HG03469 (cell line): ENCODE measurements around the gene SHPK.

ENCODE experiments used
- ATAC-seq: cut with Tn5 transposase; IDR thresholded peaks from one replicate; pipeline ENCODE4 v1.9.1; 2021; ENCODE audit warnings: mild to moderate bottlenecking, moderate library complexity, moderate number of reproducible peaks; ENCODE audit not compliant: unreplicated experiment

The SHPK gene

DNA sequence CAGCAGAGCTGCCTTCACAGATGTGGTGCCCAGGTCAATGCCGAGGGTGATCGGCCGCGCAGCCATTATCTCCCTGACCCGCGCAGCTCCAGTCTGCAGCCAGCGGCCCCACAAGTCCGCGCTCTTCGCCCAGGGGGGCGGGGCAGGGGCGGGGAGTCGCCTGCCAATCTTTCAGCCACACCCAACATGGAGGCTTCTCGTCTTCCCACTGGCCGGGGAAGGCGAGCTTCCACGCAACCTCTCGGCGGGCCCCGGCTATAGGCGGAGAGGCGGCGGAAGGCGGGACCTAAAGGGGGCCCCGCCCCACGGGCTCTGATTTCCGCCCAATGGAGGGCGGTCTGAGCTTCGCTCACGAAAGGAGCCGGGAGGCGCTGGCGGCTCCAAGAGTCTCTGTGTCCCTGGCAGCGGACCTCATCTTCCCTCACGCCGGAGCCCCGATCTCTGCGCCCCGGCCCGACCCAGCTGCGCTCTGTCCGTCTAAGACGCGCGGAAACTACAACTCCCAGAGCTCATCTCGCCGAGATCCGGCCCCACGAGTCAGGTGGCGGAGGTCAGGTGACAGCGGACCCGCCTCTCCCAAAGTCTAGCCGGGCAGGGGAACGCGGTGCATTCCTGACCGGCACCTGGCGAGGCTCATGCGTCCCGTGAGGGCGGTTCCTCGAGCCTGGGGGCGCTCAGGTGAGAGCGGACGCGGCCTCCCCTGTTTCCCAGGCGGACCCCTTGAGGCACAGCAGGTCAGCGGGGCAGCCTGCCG is at the start of gene SHPK, which contains the start of gene CTNS:
TSS of gene SHPK (minus strand) at position 97 of the 754 bp plus-strand sequence. CDS start at position 66, 31 bp downstream.
TSS of gene CTNS (plus strand) at position 607 of the 754 bp plus-strand sequence. CDS start 3,447 bp downstream, outside the sequence.
- ATAC-seq: peak; percentile 67

DNA sequence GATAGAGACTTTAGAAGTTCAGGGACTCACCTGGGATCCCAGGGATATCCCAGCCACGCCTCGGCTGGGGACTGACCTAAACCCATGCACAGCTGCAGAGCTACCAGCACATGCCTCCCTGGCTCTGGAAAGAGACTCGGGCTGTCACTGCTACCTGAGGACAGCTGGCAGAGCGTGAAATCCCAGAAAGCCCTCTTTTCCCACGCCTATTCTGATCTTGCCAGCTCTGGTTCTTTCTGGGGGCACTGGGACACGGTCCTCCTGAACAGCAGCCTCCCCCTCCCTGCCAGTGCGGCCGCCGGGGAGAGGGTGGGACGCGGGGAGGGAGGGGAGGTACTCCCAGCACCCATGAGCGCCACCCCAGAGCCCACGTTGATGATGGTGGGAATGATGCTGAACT is 49.1 kb upstream of the SHPK start:
- ATAC-seq: no peak

GRCh38 chr17:3683054-3683511 is 47.0 kb upstream of the SHPK start:
- ATAC-seq: no peak

DNA sequence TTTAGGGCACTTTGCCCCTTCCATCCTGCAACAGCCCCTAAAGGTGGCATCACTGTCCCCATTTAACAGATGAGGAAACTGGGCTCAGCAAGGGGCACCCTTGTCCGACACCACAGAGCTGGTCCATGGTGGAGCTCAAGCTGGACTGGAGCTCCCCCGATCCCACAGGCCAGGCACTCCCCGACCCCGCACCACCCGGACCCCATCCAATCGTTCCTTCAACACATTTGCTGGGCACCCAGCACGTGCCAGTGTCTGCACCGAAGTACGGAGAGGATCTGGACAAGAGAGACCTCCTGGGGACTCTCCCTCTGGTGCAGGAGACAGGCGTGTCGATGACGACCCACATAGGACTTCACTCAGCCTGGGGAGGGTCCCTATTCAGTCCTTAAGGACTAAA is 46.0 kb upstream of the SHPK start:
- ATAC-seq: no peak

- ATAC-seq: no peak
Measured at GRCh38 chr17:3681565-3681964, 45.5 kb upstream of the SHPK start.

- no peak for ATAC-seq
Measured at GRCh38 chr17:3681057-3681456, 45.0 kb upstream of the SHPK start.

DNA sequence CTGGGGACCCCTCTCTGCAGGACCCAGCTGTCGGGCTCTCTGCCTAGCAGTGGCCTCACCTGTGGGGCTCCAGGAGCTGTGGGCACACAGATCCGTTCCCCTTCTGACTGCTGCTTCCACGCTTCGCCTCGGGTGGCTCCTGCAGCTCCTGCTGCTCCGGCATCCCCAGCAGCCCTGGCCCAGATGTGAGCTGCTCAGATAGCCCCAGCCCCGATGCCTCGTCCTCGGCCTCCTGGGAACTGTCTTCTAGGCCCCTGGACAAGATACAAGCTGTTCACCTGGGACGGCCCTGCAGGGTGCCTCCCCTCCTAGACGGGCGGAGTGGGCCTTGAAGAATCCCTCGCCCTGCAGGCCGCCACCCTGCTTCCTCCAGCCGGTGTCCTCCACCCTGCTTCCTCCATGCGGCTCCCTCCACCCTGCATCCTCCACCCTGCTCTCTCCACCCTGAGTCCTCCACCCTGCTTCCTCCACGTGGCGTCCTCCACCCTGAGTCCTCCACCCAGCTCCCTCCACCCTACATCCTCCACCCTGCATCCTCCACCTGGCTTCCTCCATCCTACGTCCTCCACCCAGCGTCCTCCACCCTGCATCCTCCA is 43.6 kb upstream of the SHPK start:
- ATAC-seq: no peak

GRCh38 chr17:3678821-3679530 is 42.9 kb upstream of the SHPK start:
- ATAC-seq: no peak

GRCh38 chr17:3678095-3678820 is 42.2 kb upstream of the SHPK start:
- no peak for ATAC-seq

- ATAC-seq: no peak
Measured at GRCh38 chr17:3675886-3676285, 39.8 kb upstream of the SHPK start.

DNA sequence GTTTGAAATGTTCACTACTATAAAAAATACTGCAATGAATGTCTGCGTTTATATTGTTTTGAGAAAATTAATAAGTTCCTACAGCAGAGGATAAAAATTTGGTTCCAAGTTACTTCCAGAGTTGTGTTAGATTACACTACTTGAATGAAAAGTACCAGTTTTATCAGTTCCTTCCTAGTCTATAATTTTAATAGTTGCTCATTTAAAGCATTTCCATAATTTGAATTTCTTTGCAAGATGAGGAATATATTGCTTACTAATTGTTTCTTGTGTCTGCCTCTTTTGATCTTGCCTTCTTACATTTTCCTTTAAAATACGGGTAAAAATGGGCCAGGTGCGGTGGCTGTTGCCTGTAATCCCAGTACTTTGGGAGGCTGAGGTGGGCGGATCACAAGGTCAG is 36.5 kb upstream of the SHPK start:
- no peak for ATAC-seq

DNA sequence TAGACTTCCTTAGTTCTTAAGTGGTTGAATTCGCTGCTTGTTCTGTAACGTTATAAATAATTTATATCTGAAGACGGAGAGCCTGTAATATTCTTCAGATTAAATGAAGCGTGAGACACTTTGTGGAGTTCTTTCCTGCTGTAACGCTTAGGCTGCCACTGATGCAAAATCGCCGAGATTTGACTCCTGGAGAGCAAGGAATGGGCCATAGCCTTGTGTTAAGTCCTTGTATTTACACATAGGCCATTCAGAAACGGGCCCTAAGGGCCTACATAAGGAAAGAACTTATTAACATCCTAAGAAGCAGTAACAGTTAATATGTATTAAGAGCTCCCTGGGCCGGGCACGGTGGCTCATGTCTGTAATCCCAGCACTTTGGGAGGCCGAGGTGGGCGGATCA is 33.5 kb upstream of the SHPK start:
- no peak for ATAC-seq

GRCh38 chr17:3669085-3669347 is 33.0 kb upstream of the SHPK start:
- peak; percentile 6 for ATAC-seq

GRCh38 chr17:3668279-3669084 is 32.4 kb upstream of the SHPK start, which contains the start of the genes EMC6 and TAX1BP3:
Gene EMC6 (plus strand): TSS chr17:3668812. CDS start chr17:3669147, 335 bp downstream.
Gene TAX1BP3 (minus strand): TSS chr17:3668578. CDS start chr17:3668526, 52 bp downstream.
- peak; percentile 72 for ATAC-seq

- no peak for ATAC-seq
Measured at GRCh38 chr17:3667366-3668278, 31.6 kb upstream of the SHPK start.

GRCh38 chr17:3666516-3666915 is 30.5 kb upstream of the SHPK start:
- ATAC-seq: no peak

DNA sequence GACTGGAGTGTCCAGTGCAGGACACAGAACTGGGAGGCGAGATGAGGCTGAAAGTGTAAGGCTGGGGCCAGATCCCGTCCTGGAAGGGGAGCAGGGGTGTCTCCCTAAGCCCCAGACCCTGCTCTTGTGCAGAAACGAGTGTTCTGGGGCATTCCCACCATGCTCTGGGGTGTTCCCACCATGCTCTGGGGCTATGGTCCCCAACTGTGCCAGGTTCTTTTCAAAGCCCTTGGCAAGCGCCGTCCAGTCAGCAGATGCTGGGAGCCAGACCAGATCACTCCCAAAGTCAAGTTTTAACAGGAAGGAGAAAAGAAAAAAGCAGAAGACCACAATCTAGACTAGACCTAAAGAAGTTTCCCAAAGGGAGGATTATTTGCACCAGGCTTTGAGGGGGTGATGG is 29.8 kb upstream of the SHPK start:
- no peak for ATAC-seq

DNA sequence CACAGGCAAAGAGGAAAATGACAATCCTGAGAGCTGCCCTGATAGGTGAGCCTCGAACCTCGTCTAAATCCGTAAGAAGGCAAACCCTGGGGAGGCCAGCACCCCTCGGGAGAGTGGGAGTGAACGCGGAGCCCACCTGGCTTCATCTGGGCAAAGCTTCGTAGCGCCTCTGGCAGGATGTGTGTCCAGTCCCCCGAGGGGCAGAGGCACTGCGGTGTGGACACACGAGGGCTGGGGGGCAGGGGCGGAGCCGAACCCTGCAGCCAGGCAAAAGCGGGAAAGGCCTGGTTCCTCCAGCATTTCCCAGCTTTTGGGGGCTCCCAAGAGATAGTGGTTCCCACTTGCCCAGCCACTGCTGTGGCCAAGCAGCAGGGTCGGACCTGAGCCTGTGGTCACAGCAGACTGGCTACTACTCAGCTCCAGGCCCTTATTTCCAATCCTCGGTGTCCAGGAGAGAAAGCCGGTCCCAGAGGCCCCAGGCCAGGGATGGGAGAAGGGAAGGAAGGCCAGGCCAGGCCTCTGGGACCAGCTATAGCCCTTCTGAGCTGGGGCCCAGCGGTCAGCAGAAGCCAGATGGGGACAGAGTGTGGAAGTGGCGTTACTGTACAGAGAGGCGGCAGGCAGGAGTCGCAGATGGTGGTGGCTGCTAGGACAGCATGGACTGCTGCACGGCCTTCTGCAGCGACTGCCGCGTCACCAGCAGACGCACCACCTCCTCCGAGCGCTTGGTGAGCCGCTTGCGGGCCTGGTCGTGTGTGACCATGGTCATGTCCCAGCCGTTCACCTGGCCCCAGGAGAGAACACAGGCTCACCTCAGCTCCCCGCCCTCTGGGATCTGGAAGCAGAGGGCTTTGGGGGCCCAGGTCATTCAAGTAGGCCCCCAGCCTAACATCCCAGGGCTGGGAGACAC is 27.3 kb upstream of the SHPK start:
- ATAC-seq: no peak
